Brain microvascular endothelial cell (primary cell): ENCODE measurements around the gene BTAF1.

Experiments
- DNase-seq: peaks from one replicate; pipeline ENCODE4 v3.0.0-alpha.2; 2020
- H3K27ac ChIP-seq: fragments of 250-450 bp; sonication (Bioruptor Pico); 2 replicates; pipeline ENCODE4 v1.5.1; 2020; ENCODE audit warnings: mild to moderate bottlenecking, moderate library complexity
- H3K27me3 ChIP-seq: fragments of 250-450 bp; sonication (Bioruptor Pico); replicated peaks from 2 replicates; pipeline ENCODE4 v1.5.1; 2020; ENCODE audit warnings: mild to moderate bottlenecking
- H3K36me3 ChIP-seq: fragments of 250-450 bp; sonication (Bioruptor Pico); replicated peaks from 2 replicates; pipeline ENCODE4 v1.5.1; 2020; ENCODE audit warnings: mild to moderate bottlenecking
- H3K4me3 ChIP-seq: 2 replicates; pipeline ENCODE4 v1.5.1; 2011; ENCODE audit warnings: low read depth, mild to moderate bottlenecking, control low read depth, low read length, moderate library complexity
- in situ Hi-C: cut with HindIII; loops from 2 replicates; pipeline ENCODE4 v1.10.0; 2017; ENCODE audit warnings: low sequenced_read_pairs, low pct_ligation_motif_present
- TF ChIP-seq, protein P1 (sequence below): IDR thresholded peaks from 2 replicates; pipeline ENCODE4 v1.5.1; 2011; ENCODE audit warnings: low read depth, mild to moderate bottlenecking, moderate library complexity, low read length, control low read depth, inconsistent platforms; ENCODE audit errors: missing control alignments

BTAF1 gene

DNA sequence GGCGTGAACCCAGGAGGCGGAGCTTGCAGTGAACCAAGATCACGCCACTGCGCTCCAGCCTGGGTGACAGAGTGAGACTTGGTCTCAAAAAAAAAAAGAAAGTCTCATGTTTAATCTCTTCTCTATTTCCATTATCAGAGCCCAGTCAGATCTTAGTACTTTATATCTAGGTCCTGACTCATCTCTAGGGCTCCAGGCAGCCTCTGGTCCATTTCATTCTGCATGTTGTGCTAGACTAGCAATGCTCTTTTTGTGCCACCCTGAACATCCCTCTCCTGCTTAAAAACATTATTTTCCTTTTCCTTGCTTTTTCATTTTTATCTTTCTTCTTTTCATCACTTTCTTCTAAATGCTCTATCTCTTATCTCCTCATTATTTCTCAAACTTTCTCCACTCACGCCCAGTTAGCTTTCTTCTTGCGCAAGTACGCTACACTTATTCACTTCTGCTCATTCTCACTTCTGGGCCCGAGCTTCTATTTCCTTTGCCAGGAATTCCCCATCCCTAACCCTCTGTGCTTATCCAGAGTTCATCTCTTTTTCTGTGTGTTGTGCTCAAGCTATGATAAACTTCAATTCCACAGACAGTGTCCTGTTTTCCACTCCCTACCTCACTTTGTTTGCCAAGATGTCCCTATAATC lies 63.9 kb downstream of the BTAF1 start:
- TF ChIP-seq, protein P1, sequence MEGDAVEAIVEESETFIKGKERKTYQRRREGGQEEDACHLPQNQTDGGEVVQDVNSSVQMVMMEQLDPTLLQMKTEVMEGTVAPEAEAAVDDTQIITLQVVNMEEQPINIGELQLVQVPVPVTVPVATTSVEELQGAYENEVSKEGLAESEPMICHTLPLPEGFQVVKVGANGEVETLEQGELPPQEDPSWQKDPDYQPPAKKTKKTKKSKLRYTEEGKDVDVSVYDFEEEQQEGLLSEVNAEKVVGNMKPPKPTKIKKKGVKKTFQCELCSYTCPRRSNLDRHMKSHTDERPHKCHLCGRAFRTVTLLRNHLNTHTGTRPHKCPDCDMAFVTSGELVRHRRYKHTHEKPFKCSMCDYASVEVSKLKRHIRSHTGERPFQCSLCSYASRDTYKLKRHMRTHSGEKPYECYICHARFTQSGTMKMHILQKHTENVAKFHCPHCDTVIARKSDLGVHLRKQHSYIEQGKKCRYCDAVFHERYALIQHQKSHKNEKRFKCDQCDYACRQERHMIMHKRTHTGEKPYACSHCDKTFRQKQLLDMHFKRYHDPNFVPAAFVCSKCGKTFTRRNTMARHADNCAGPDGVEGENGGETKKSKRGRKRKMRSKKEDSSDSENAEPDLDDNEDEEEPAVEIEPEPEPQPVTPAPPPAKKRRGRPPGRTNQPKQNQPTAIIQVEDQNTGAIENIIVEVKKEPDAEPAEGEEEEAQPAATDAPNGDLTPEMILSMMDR = no peak
- in situ Hi-C loops = no loop called here

DNA sequence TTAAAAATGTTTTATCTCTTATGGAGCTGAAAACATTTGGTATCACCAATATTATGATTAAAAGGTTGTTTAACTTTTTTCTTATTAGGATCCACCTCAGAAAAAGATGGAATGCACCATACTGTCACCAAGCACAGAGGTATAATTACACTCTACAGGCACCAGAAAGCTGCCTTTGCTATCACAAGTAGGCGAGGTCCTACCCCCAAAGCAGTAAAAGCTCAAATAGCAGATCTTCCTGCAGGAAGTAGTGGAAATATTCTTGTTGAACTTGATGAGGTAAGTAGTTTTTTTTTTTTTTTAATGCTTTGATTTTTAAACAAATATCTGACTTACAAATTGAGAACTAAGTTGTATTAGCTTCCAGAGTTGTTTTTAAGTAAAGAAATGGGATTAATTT lies 68.5 kb downstream of the BTAF1 start:
- no peak for DNase-seq
- TF ChIP-seq, protein P1 = no peak
- Histone ChIP-seq H3K27ac (no peak overlapping the region), H3K4me3 (no peak overlapping the region), H3K36me3 (peaks cover 25% of the 10 kb centered on the region), H3K27me3 (no peaks in the 10 kb centered on the region)
- in situ Hi-C loops = no loop called here

More for the DNA sequence above, 63.9 kb downstream of the BTAF1 start:
- peaks cover 35% of the 10 kb centered on the region for H3K36me3 ChIP-seq
- DNase-seq = no peak
- H3K27me3 ChIP-seq = no peaks in the 10 kb centered on the region
- H3K4me3 ChIP-seq = no peak overlapping the region
- H3K27ac ChIP-seq = no peak overlapping the region

DNA sequence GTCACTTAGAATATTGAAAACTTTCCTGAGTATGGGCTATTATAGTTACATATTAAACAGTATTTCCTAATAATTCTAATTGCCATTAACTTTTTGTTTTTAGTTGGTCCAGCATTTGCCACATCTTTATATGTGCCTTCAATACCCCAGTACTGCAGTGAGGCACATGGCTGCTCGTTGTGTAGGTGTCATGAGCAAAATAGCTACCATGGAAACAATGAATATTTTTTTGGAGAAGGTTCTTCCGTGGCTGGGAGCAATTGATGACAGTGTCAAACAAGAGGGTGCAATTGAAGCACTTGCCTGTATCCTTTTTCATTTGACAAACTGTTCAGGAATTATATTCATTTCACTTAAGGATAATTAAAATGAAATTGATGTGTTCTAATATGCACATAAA lies 72.7 kb downstream of the BTAF1 start:
- H3K27me3 ChIP-seq = no peaks in the 10 kb centered on the region
- TF ChIP-seq, protein P1 = no peak

DNA sequence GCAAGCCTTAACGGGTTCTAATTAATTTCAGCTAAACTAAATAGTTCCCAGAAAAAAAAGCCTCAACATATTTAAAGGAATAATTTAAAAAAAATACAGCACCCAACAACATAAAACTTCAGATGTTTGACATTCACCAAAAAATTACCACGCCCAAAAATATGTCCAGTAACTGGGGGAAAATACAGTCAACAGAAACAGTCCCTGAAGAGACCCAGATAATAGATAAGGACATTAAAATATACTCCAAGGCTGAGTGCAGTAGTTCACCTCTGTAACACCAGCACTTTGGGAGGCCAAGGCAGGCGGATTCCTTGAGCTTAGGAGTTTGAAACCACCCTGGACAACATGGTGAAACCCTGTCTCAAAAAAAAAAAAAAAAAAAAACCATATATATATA lies 78.0 kb downstream of the BTAF1 start:
- TF ChIP-seq, protein P1 = no peak
- DNase-seq = no peak
- peaks cover 12% of the 10 kb centered on the region for H3K36me3 ChIP-seq
- H3K27me3 ChIP-seq = no peaks in the 10 kb centered on the region
- no peak overlapping the region for H3K27ac ChIP-seq
- no peak overlapping the region for H3K4me3 ChIP-seq
- in situ Hi-C loops = no loop called here

More for the DNA sequence above, 72.7 kb downstream of the BTAF1 start:
- H3K27ac ChIP-seq = no peak overlapping the region
- peaks cover 24% of the 10 kb centered on the region for H3K36me3 ChIP-seq
- no peak overlapping the region for H3K4me3 ChIP-seq
- in situ Hi-C loops = no loop called here
- no peak for DNase-seq

DNA sequence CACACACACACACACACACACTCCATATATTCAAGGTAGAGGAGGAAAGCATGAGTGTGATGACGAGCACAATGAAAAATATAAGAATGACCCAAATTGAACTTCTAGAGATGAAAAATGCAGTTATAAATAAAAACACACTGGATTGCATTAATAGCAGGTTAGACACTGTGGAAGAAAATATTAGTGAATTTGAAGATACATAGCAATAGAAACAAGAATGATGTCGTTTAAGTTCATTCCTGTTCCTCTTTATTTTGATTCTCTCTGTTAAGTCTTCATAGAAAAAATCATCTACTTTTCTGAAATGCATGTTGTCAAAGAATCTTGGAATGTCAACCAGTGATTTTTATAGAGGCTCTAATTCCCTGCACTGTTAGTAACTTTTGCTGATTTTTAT lies 78.4 kb downstream of the BTAF1 start:
- in situ Hi-C loops = no loop called here
- peaks cover 12% of the 10 kb centered on the region for H3K36me3 ChIP-seq
- TF ChIP-seq, protein P1 = no peak
- no peak for DNase-seq
- no peak overlapping the region for H3K27ac ChIP-seq
- H3K4me3 ChIP-seq = no peak overlapping the region
- H3K27me3 ChIP-seq = no peaks in the 10 kb centered on the region

DNA sequence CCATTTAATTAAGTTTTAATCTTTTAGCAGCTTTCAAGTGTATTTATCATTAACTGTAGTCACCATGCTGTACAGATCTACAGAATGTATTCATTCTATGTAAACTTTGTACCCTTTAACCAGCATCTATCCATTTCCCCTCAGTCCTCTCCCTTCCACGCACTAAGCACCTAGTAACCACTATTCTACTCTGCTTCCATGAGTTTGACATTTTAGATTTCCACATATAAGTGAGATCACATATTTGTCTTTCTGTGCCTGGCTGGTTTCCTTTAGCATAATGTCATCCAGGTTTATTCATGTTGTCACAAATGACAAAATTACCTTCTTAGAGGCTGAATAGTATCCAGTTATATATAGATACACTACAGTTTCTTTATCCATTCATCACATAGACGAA lies 79.7 kb downstream of the BTAF1 start:
- peaks cover 11% of the 10 kb centered on the region for H3K36me3 ChIP-seq
- H3K4me3 ChIP-seq = no peak overlapping the region
- TF ChIP-seq, protein P1 = no peak
- H3K27me3 ChIP-seq = no peaks in the 10 kb centered on the region
- no peak overlapping the region for H3K27ac ChIP-seq
- DNase-seq = no peak
- in situ Hi-C loops = no loop called here
